ENCODE measurements around the gene FHIT. TPM values are rescaled to one million over a fixed set of nuclear protein-coding genes. Genes with fewer than 3 reads are reported as not detected.

Gene FHIT
- total RNA-seq, 1 donor = 16.9 TPM

- H3K9me3 ChIP-seq (ENCODE audit: low read depth, low read length) = no peaks in the 10 kb centered on the region
- H3K4me3 ChIP-seq (ENCODE audit: low read length) = no peak overlapping the region
- H3K4me1 ChIP-seq (ENCODE audit: insufficient read depth, low read length) = no peaks in the 10 kb centered on the region
- H3K27me3 ChIP-seq (ENCODE audit: insufficient read depth, low read length) = no peaks in the 10 kb centered on the region
Observed at GRCh38 chr3:60798456-60798855, 452.8 kb downstream of the FHIT start.

DNA sequence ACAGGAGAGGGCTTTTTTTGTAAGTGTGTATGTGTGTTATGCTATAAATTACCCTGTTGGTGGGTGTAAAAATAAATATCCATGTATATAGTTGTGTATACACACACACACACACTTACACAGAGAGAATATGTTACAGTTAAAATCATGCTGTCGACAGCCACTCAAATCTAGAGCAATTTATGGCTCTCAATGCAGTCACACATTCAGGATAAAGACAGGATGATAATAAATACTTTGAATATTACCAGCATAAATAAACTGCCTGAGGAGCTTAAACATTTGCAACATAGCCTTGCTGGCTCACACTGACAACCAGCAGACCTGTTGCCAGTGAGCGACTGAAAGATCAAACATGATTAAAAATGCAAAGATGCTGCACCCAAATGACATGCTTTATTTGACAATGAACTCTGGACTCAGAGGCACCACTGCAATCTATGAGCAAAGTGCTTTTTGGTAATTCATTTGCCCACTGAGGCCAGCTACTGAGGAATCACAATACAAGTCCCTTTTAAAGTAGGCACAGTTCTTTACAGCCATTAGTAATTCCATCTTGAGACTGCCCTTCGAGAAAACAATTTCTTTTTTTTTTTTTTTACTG, 458.9 kb downstream of the FHIT start:
- no peaks in the 10 kb centered on the region for H3K4me1 ChIP-seq (ENCODE audit: insufficient read depth, low read length)
- H3K27me3 ChIP-seq (ENCODE audit: insufficient read depth, low read length) = no peaks in the 10 kb centered on the region
- no peaks in the 10 kb centered on the region for H3K9me3 ChIP-seq (ENCODE audit: low read depth, low read length)
- no peak overlapping the region for H3K4me3 ChIP-seq (ENCODE audit: low read length)

GRCh38 chr3:60788185-60788584, 463.1 kb downstream of the FHIT start:
- H3K9me3 ChIP-seq (ENCODE audit: low read depth, low read length) = no peaks in the 10 kb centered on the region
- H3K4me3 ChIP-seq (ENCODE audit: low read length) = no peak overlapping the region
- no peaks in the 10 kb centered on the region for H3K4me1 ChIP-seq (ENCODE audit: insufficient read depth, low read length)
- H3K27me3 ChIP-seq (ENCODE audit: insufficient read depth, low read length) = no peaks in the 10 kb centered on the region

DNA sequence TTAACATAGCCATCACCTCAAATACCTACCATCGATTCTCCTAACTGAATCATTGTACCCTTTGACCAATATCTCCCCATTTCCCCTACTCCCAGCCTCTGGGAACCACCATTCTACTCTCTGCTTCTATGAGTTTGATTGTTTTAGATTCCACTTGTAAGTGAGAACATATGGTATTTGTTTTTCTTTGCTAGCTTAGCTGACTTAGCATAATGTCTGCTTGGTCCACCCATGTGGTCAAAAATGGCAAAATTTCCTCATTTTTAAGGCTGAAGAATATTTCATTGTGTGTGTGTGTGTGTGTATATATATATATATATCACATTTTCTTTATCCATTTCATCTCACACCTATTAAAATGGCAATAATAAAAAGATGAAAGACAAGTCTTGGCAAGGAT, 469.3 kb downstream of the FHIT start:
- Histone ChIP-seq H3K27me3 (ENCODE audit: insufficient read depth, low read length) (no peaks in the 10 kb centered on the region), H3K9me3 (ENCODE audit: low read depth, low read length) (no peaks in the 10 kb centered on the region), H3K4me1 (ENCODE audit: insufficient read depth, low read length) (no peaks in the 10 kb centered on the region), H3K4me3 (ENCODE audit: low read length) (no peak overlapping the region)

GRCh38 chr3:60779637-60780036, 471.6 kb downstream of the FHIT start:
- Histone ChIP-seq H3K4me1 (ENCODE audit: insufficient read depth, low read length) (no peaks in the 10 kb centered on the region), H3K4me3 (ENCODE audit: low read length) (no peak overlapping the region), H3K27me3 (ENCODE audit: insufficient read depth, low read length) (no peaks in the 10 kb centered on the region), H3K9me3 (ENCODE audit: low read depth, low read length) (no peaks in the 10 kb centered on the region)

GRCh38 chr3:60775985-60776384, 475.3 kb downstream of the FHIT start:
- H3K4me1 ChIP-seq (ENCODE audit: insufficient read depth, low read length) = no peaks in the 10 kb centered on the region
- H3K4me3 ChIP-seq (ENCODE audit: low read length) = no peak overlapping the region
- H3K9me3 ChIP-seq (ENCODE audit: low read depth, low read length) = no peaks in the 10 kb centered on the region
- H3K27me3 ChIP-seq (ENCODE audit: insufficient read depth, low read length) = no peaks in the 10 kb centered on the region

DNA sequence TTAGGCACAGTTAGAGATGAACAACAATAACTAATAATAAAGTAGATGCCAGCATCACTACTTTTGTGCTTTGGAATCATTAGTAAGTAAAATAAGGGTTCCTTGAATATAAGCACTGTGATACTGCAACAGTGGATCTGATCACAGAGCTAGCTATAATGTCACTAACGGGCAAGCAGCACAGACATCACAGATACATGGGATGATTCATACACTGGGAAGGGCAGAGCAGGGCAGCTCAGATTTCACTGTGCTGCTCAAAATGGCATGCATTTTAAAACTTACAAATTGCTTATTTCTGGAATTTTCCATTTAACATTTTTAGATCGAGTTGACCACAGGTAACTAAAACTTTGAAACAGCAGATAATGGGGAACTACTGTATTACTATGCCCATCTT, 476.6 kb downstream of the FHIT start:
- no peaks in the 10 kb centered on the region for H3K9me3 ChIP-seq (ENCODE audit: low read depth, low read length)
- H3K4me1 ChIP-seq (ENCODE audit: insufficient read depth, low read length) = no peaks in the 10 kb centered on the region
- no peak overlapping the region for H3K4me3 ChIP-seq (ENCODE audit: low read length)
- H3K27me3 ChIP-seq (ENCODE audit: insufficient read depth, low read length) = no peaks in the 10 kb centered on the region

- Histone ChIP-seq H3K27me3 (ENCODE audit: insufficient read depth, low read length) (no peaks in the 10 kb centered on the region), H3K4me3 (ENCODE audit: low read length) (no peak overlapping the region), H3K4me1 (ENCODE audit: insufficient read depth, low read length) (no peaks in the 10 kb centered on the region), H3K9me3 (ENCODE audit: low read depth, low read length) (no peaks in the 10 kb centered on the region)
Observed at GRCh38 chr3:60772584-60772983, 478.7 kb downstream of the FHIT start.

- no peaks in the 10 kb centered on the region for H3K27me3 ChIP-seq (ENCODE audit: insufficient read depth, low read length)
- H3K9me3 ChIP-seq (ENCODE audit: low read depth, low read length) = no peaks in the 10 kb centered on the region
- no peaks in the 10 kb centered on the region for H3K4me1 ChIP-seq (ENCODE audit: insufficient read depth, low read length)
- H3K4me3 ChIP-seq (ENCODE audit: low read length) = no peak overlapping the region
Observed at GRCh38 chr3:60771766-60772165, 479.5 kb downstream of the FHIT start.

GRCh38 chr3:60770532-60770931, 480.7 kb downstream of the FHIT start:
- Histone ChIP-seq H3K4me3 (ENCODE audit: low read length) (no peak overlapping the region), H3K4me1 (ENCODE audit: insufficient read depth, low read length) (no peaks in the 10 kb centered on the region), H3K27me3 (ENCODE audit: insufficient read depth, low read length) (no peaks in the 10 kb centered on the region), H3K9me3 (ENCODE audit: low read depth, low read length) (no peaks in the 10 kb centered on the region)

- H3K9me3 ChIP-seq (ENCODE audit: low read depth, low read length) = no peaks in the 10 kb centered on the region
- no peaks in the 10 kb centered on the region for H3K4me1 ChIP-seq (ENCODE audit: insufficient read depth, low read length)
- no peak overlapping the region for H3K4me3 ChIP-seq (ENCODE audit: low read length)
- H3K27me3 ChIP-seq (ENCODE audit: insufficient read depth, low read length) = no peaks in the 10 kb centered on the region
Observed at GRCh38 chr3:60767536-60767935, 483.7 kb downstream of the FHIT start.

DNA sequence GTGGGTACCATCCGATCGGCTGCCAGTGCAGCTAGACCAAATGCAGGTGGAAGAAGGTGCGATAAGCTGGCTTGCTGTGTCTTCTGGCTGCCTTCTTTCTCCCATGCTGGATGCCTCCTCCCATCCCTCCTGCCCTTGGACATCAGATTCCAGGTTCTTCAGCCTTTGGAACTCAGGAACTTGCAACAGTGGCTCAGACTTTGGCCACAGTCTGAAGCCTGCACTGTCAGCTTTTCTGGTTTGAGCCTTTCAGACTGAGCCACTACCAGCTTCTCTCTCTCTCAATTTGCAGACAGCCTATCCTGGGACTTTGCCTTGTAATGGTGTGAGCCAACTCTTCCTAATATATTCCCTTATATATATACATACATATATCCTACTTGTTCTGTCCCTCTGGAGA, 485.5 kb downstream of the FHIT start:
- Histone ChIP-seq H3K4me3 (ENCODE audit: low read length) (no peak overlapping the region), H3K9me3 (ENCODE audit: low read depth, low read length) (no peaks in the 10 kb centered on the region), H3K27me3 (ENCODE audit: insufficient read depth, low read length) (no peaks in the 10 kb centered on the region), H3K4me1 (ENCODE audit: insufficient read depth, low read length) (no peaks in the 10 kb centered on the region)

GRCh38 chr3:60764870-60765269, 486.4 kb downstream of the FHIT start:
- Histone ChIP-seq H3K4me1 (ENCODE audit: insufficient read depth, low read length) (no peaks in the 10 kb centered on the region), H3K4me3 (ENCODE audit: low read length) (no peak overlapping the region), H3K27me3 (ENCODE audit: insufficient read depth, low read length) (no peaks in the 10 kb centered on the region), H3K9me3 (ENCODE audit: low read depth, low read length) (no peaks in the 10 kb centered on the region)

GRCh38 chr3:60760145-60760544, 491.1 kb downstream of the FHIT start:
- Histone ChIP-seq H3K4me1 (ENCODE audit: insufficient read depth, low read length) (peaks cover 25% of the 10 kb centered on the region), H3K27me3 (ENCODE audit: insufficient read depth, low read length) (no peaks in the 10 kb centered on the region), H3K4me3 (ENCODE audit: low read length) (no peak overlapping the region), H3K9me3 (ENCODE audit: low read depth, low read length) (no peaks in the 10 kb centered on the region)

DNA sequence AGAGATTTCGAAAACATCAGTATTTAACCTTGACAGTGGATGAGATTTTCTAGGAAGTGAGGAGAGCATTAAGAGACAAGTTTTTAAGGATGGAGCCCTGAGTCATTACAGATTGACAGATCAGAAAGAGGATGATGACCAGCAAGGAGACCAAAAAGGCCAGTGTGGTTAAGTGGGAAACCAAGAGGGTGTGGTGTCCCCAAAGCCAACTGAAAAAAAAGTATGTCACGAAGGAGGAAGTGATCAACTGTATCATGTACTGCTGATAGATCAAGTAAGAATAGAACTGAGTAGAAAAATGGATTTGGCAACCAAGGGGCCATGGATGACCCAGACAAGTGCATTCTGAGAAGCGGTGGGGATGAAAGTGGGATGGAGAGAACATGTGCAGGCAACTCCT, 491.8 kb downstream of the FHIT start:
- Histone ChIP-seq H3K4me1 (ENCODE audit: insufficient read depth, low read length) (peaks cover 27% of the 10 kb centered on the region), H3K9me3 (ENCODE audit: low read depth, low read length) (no peaks in the 10 kb centered on the region), H3K27me3 (ENCODE audit: insufficient read depth, low read length) (no peaks in the 10 kb centered on the region), H3K4me3 (ENCODE audit: low read length) (no peak overlapping the region)

DNA sequence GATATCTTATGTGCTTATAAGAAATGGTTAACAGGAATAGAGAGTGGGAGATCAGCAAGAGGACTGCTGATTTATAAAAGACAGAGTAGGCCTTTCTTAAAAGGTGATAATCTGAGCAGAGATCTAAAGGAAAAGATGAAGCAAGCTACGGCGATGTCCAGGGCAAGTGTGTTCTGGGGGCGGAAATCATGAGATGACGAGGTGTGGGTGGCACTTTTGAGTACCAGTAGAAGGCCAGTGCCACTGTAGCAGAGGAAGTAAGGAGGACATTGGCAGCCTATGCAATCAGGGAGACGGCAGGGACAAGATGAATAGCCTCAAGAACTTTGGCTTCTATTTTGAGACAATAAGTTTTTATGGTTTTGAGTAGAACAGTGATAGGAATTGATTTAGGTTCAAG, 492.4 kb downstream of the FHIT start:
- peaks cover 27% of the 10 kb centered on the region for H3K4me1 ChIP-seq (ENCODE audit: insufficient read depth, low read length)
- no peaks in the 10 kb centered on the region for H3K27me3 ChIP-seq (ENCODE audit: insufficient read depth, low read length)
- no peaks in the 10 kb centered on the region for H3K9me3 ChIP-seq (ENCODE audit: low read depth, low read length)
- no peak overlapping the region for H3K4me3 ChIP-seq (ENCODE audit: low read length)

Measured in mononuclear cell (primary cell).